HEK293 (cell line): ENCODE results near the gene TUBGCP3.

ENCODE experiments used
- ATF2 ChIP-seq: fragments of 450-650 bp; formaldehyde crosslinking; IDR thresholded peaks from 2 replicates; pipeline ENCODE4 v1.5.1; 2016; ENCODE audit warnings: missing biosample characterization, missing genetic modification characterization, low read depth
- BCL11B ChIP-seq: fragments of 450-650 bp; formaldehyde crosslinking; IDR thresholded peaks from 2 replicates; pipeline ENCODE4 v1.5.1; 2016; ENCODE audit warnings: low read depth, missing biosample characterization, missing genetic modification characterization
- INSM2 ChIP-seq: fragments of 450-650 bp; formaldehyde crosslinking; IDR thresholded peaks from 2 replicates; pipeline ENCODE4 v1.5.1; 2016; ENCODE audit warnings: missing biosample characterization, missing genetic modification characterization
- KLF7 ChIP-seq: fragments of 450-650 bp; formaldehyde crosslinking; IDR thresholded peaks from 2 replicates; pipeline ENCODE4 v1.5.1; 2016; ENCODE audit warnings: missing biosample characterization, missing genetic modification characterization, borderline replicate concordance
- KLF9 ChIP-seq: fragments of 450-650 bp; formaldehyde crosslinking; IDR thresholded peaks from 2 replicates; pipeline ENCODE4 v1.5.1; 2016; ENCODE audit warnings: missing biosample characterization, missing genetic modification characterization, low read depth
- MEIS1 ChIP-seq: sonication (generic); formaldehyde crosslinking; IDR thresholded peaks from 2 replicates; pipeline ENCODE4 v1.8.1; 2022; ENCODE audit warnings: missing genetic modification reagents, mild to moderate bottlenecking, borderline replicate concordance
- REPIN1 ChIP-seq: fragments of 450-650 bp; formaldehyde crosslinking; IDR thresholded peaks from 2 replicates; pipeline ENCODE4 v1.5.1; 2017; ENCODE audit warnings: missing biosample characterization, missing genetic modification characterization, low read depth
- ZNF121 ChIP-seq: fragments of 450-650 bp; formaldehyde crosslinking; IDR thresholded peaks from 2 replicates; pipeline ENCODE4 v1.5.1; 2016; ENCODE audit warnings: missing biosample characterization, missing genetic modification characterization
- ZNF138 ChIP-seq: fragments of 450-650 bp; formaldehyde crosslinking; IDR thresholded peaks from 2 replicates; pipeline ENCODE4 v1.5.1; 2016; ENCODE audit warnings: missing biosample characterization, missing genetic modification characterization, borderline replicate concordance
- ZNF19 ChIP-seq: fragments of 450-650 bp; formaldehyde crosslinking; IDR thresholded peaks from 2 replicates; pipeline ENCODE4; 2016; ENCODE audit warnings: missing biosample characterization, missing genetic modification characterization, low read depth
- ZNF2 ChIP-seq: fragments of 450-650 bp; formaldehyde crosslinking; IDR thresholded peaks from 2 replicates; pipeline ENCODE4 v1.5.1; 2016; ENCODE audit warnings: missing biosample characterization, missing genetic modification characterization
- ZNF266 ChIP-seq: fragments of 450-650 bp; formaldehyde crosslinking; IDR thresholded peaks from 2 replicates; pipeline ENCODE4 v1.5.1; 2016; ENCODE audit warnings: missing biosample characterization, missing genetic modification characterization, low read depth
- ZNF433 ChIP-seq: fragments of 450-650 bp; formaldehyde crosslinking; IDR thresholded peaks from 2 replicates; pipeline ENCODE4 v1.5.1; 2016; ENCODE audit warnings: missing biosample characterization, missing genetic modification characterization, low read depth
- ZNF530 ChIP-seq: fragments of 450-650 bp; formaldehyde crosslinking; IDR thresholded peaks from 2 replicates; pipeline ENCODE4 v1.5.1; 2016; ENCODE audit warnings: low read depth, missing biosample characterization, missing genetic modification characterization
- ZNF549 ChIP-seq: fragments of 450-650 bp; IDR thresholded peaks from 2 replicates; pipeline ENCODE4 v1.5.1; 2018; ENCODE audit warnings: missing biosample characterization, missing genetic modification characterization, mild to moderate bottlenecking, inconsistent platforms, moderate library complexity
- ZNF555 ChIP-seq: fragments of 450-650 bp; formaldehyde crosslinking; conservative IDR thresholded peaks from 2 replicates; pipeline ENCODE4 v1.5.1; 2017; ENCODE audit warnings: missing biosample characterization, mild to moderate bottlenecking, missing genetic modification characterization, inconsistent platforms
- ZNF596 ChIP-seq: fragments of 450-650 bp; IDR thresholded peaks from 2 replicates; pipeline ENCODE4 v1.5.0; 2018; ENCODE audit warnings: missing biosample characterization, mild to moderate bottlenecking, missing genetic modification characterization, moderate library complexity
- ZNF623 ChIP-seq: fragments of 450-650 bp; formaldehyde crosslinking; IDR thresholded peaks from 2 replicates; pipeline ENCODE4 v1.5.1; 2016; ENCODE audit warnings: missing biosample characterization, missing genetic modification characterization
- ZNF639 ChIP-seq: fragments of 450-650 bp; formaldehyde crosslinking; IDR thresholded peaks from 2 replicates; pipeline ENCODE4 v1.5.1; 2016; ENCODE audit warnings: missing biosample characterization, missing genetic modification characterization
- ZNF660 ChIP-seq: fragments of 450-650 bp; IDR thresholded peaks from 2 replicates; pipeline ENCODE4 v1.5.1; 2018; ENCODE audit warnings: missing biosample characterization, mild to moderate bottlenecking, missing genetic modification characterization
- ZNF707 ChIP-seq: fragments of 450-650 bp; formaldehyde crosslinking; IDR thresholded peaks from 2 replicates; pipeline ENCODE4 v1.5.1; 2016; ENCODE audit warnings: missing biosample characterization, missing genetic modification characterization
- ZNF785 ChIP-seq: fragments of 450-650 bp; formaldehyde crosslinking; IDR thresholded peaks from 2 replicates; pipeline ENCODE4 v1.5.1; 2016; ENCODE audit warnings: missing biosample characterization, missing genetic modification characterization
- ZSCAN16 ChIP-seq: fragments of 450-650 bp; formaldehyde crosslinking; IDR thresholded peaks from 2 replicates; pipeline ENCODE4 v1.5.1; 2016; ENCODE audit warnings: missing biosample characterization, missing genetic modification characterization
- TF ChIP-seq, protein P1 (sequence below): fragments of 450-650 bp; formaldehyde crosslinking; IDR thresholded peaks from 2 replicates; pipeline ENCODE4 v1.5.1; 2016; ENCODE audit warnings: missing biosample characterization, missing genetic modification characterization
- TF ChIP-seq, protein P2 (sequence below): fragments of 450-650 bp; formaldehyde crosslinking; IDR thresholded peaks from 2 replicates; pipeline ENCODE4 v1.5.1; 2017; ENCODE audit warnings: missing biosample characterization, missing genetic modification characterization
- TF ChIP-seq, protein P3 (sequence below): fragments of 450-650 bp; formaldehyde crosslinking; IDR thresholded peaks from 2 replicates; pipeline ENCODE4 v1.5.1; 2016; ENCODE audit warnings: missing biosample characterization, missing genetic modification characterization
- TF ChIP-seq, protein P4 (sequence below): sonication (generic); formaldehyde crosslinking; IDR thresholded peaks from 2 replicates; pipeline ENCODE4 v1.8.1; 2022; ENCODE audit warnings: mild to moderate bottlenecking, moderate library complexity, missing genetic modification reagents

Gene TUBGCP3

DNA sequence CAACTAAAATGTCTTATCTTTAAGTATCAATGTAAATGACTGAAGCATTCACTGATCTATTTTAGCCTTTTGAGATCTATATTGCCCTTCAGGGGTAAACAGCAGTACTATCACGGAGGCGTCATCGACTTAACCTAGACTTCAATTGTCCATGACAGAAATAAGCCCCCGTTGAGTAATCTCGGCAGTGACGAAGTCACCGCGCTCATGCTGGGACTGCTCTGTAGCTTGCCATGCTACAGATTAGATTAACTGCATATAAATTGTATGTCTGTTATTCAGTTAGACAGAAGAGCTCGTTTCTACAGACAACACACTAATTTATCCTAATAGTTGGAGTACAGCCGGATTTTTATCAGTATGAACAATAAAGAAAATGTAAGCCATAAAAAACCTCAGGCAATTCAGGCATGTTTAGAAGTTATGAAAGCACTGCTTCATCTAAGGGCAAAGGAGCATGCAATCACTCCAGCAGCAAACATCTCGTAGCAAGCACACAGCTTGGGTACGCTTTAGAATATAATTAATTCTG, 56.6 kb downstream of the TUBGCP3 start (continued):
- TF ChIP-seq, protein P1, sequence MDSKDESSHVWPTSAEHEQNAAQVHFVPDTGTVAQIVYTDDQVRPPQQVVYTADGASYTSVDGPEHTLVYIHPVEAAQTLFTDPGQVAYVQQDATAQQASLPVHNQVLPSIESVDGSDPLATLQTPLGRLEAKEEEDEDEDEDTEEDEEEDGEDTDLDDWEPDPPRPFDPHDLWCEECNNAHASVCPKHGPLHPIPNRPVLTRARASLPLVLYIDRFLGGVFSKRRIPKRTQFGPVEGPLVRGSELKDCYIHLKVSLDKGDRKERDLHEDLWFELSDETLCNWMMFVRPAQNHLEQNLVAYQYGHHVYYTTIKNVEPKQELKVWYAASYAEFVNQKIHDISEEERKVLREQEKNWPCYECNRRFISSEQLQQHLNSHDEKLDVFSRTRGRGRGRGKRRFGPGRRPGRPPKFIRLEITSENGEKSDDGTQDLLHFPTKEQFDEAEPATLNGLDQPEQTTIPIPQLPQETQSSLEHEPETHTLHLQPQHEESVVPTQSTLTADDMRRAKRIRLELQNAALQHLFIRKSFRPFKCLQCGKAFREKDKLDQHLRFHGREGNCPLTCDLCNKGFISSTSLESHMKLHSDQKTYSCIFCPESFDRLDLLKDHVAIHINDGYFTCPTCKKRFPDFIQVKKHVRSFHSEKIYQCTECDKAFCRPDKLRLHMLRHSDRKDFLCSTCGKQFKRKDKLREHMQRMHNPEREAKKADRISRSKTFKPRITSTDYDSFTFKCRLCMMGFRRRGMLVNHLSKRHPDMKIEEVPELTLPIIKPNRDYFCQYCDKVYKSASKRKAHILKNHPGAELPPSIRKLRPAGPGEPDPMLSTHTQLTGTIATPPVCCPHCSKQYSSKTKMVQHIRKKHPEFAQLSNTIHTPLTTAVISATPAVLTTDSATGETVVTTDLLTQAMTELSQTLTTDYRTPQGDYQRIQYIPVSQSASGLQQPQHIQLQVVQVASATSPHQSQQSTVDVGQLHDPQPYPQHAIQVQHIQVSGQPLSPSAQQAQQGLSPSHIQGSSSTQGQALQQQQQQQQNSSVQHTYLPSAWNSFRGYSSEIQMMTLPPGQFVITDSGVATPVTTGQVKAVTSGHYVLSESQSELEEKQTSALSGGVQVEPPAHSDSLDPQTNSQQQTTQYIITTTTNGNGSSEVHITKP: no peak
- TF ChIP-seq ZNF549 (tag by site-specific recombination) (no peak), ZNF121 (tag by site-specific recombination) (no peak), ZNF596 (0 out of 2 replicates have a peak, but pooled peaks have one; percentile 34), ZNF555 (tag by site-specific recombination) (no peak), KLF9 (tag by site-specific recombination) (no peak), ZNF2 (tag by site-specific recombination) (peak; percentile 62; the same call in 1 of the 2 replicates), ATF2 (tag by site-specific recombination) (0 out of 2 replicates have a peak, but pooled peaks have one; percentile 2), REPIN1 (tag by site-specific recombination) (no peak), ZNF266 (tag by site-specific recombination) (no peak), ZNF639 (tag by site-specific recombination) (no peak), MEIS1 (CRISPR knock-in tag) (no peak), KLF7 (tag by site-specific recombination) (no peak), ZNF660 (tag by site-specific recombination) (no peak; the same call in 1 of the 2 replicates), BCL11B (tag by site-specific recombination) (peak; percentile 56; the same call in 1 of the 2 replicates), ZNF530 (tag by site-specific recombination) (no peak), ZNF433 (no peak), ZNF19 (tag by site-specific recombination) (no peak), ZNF623 (tag by site-specific recombination) (no peak), ZNF785 (no peak), ZNF138 (tag by site-specific recombination) (no peak), INSM2 (tag by site-specific recombination) (peak; percentile 74; the same call in 1 of the 2 replicates), ZSCAN16 (no peak), ZNF707 (tag by site-specific recombination) (no peak)
- TF ChIP-seq, protein P2, sequence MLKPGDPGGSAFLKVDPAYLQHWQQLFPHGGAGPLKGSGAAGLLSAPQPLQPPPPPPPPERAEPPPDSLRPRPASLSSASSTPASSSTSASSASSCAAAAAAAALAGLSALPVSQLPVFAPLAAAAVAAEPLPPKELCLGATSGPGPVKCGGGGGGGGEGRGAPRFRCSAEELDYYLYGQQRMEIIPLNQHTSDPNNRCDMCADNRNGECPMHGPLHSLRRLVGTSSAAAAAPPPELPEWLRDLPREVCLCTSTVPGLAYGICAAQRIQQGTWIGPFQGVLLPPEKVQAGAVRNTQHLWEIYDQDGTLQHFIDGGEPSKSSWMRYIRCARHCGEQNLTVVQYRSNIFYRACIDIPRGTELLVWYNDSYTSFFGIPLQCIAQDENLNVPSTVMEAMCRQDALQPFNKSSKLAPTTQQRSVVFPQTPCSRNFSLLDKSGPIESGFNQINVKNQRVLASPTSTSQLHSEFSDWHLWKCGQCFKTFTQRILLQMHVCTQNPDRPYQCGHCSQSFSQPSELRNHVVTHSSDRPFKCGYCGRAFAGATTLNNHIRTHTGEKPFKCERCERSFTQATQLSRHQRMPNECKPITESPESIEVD (tag by site-specific recombination): peak; percentile 88
- TF ChIP-seq, protein P3, sequence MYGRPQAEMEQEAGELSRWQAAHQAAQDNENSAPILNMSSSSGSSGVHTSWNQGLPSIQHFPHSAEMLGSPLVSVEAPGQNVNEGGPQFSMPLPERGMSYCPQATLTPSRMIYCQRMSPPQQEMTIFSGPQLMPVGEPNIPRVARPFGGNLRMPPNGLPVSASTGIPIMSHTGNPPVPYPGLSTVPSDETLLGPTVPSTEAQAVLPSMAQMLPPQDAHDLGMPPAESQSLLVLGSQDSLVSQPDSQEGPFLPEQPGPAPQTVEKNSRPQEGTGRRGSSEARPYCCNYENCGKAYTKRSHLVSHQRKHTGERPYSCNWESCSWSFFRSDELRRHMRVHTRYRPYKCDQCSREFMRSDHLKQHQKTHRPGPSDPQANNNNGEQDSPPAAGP (tag by site-specific recombination): no peak
- TF ChIP-seq, protein P4, sequence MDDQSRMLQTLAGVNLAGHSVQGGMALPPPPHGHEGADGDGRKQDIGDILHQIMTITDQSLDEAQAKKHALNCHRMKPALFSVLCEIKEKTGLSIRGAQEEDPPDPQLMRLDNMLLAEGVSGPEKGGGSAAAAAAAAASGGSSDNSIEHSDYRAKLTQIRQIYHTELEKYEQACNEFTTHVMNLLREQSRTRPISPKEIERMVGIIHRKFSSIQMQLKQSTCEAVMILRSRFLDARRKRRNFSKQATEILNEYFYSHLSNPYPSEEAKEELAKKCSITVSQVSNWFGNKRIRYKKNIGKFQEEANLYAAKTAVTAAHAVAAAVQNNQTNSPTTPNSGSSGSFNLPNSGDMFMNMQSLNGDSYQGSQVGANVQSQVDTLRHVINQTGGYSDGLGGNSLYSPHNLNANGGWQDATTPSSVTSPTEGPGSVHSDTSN: no peak
